ENCODE measurements around the gene EVC2. TPM values are rescaled to one million over a fixed set of nuclear protein-coding genes. Genes with fewer than 3 reads are reported as not detected.

Gene EVC2
- total RNA-seq, 1 donor from 2014 or later = 5.5 TPM

DNA sequence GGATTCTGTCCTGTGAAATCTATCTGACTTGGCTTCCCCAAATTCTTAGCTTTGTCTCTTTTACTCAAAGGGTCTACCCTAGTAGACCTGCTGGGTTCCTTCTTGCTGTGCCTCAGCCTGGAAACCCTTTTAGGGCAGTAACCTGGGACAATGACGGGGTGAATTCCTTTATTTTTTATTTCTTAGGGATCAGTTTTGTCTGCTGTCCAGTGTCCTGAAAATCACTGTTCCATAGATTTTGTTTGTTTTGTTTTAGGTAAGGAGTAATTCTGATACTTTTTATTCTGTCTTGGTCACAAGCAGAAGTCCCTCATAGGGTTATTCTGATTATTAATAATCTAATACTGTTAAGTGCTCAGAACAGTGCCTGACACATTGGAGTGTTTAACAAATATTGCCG, 118.9 kb downstream of the EVC2 start:
- Mint-ChIP-seq H3K4me1 (ENCODE audit: low read depth) (no peaks in the 10 kb centered on the region), H3K27me3 (ENCODE audit: low read depth) (no peaks in the 10 kb centered on the region), H3K36me3 (ENCODE audit: low read depth) (peaks cover 30% of the 10 kb centered on the region), H3K9me3 (ENCODE audit: low read depth) (peaks cover 12% of the 10 kb centered on the region), H3K27ac (ENCODE audit: unreplicated experiment) (no peak overlapping the region), H3K4me3 (ENCODE audit: unreplicated experiment) (no peak overlapping the region)
- no peak for DNase-seq (ENCODE audit: low spot score)
- TF ChIP-seq, protein P1, sequence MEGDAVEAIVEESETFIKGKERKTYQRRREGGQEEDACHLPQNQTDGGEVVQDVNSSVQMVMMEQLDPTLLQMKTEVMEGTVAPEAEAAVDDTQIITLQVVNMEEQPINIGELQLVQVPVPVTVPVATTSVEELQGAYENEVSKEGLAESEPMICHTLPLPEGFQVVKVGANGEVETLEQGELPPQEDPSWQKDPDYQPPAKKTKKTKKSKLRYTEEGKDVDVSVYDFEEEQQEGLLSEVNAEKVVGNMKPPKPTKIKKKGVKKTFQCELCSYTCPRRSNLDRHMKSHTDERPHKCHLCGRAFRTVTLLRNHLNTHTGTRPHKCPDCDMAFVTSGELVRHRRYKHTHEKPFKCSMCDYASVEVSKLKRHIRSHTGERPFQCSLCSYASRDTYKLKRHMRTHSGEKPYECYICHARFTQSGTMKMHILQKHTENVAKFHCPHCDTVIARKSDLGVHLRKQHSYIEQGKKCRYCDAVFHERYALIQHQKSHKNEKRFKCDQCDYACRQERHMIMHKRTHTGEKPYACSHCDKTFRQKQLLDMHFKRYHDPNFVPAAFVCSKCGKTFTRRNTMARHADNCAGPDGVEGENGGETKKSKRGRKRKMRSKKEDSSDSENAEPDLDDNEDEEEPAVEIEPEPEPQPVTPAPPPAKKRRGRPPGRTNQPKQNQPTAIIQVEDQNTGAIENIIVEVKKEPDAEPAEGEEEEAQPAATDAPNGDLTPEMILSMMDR (IDR thresholded peaks at IDR 0.05) = no peak

DNA sequence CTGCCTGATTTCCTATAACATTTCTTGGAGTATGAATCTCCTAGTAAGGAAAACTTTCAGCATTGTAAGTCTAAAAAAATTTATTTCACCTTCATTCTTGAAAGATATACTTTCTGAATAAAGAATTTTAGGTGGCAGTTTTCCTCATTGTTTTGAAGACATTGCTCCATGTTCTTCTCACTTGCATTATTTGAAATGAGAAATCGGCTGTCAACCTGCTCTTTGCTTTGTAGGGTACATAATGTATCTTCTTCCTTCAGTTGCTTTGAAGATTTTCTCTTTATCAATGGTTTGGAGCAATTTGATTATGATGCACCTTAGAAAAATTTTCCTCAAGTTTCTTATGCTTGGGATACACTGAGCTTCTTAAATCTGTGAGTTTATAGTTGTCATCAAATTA, 120.3 kb downstream of the EVC2 start:
- Mint-ChIP-seq H3K36me3 (ENCODE audit: low read depth) (peaks cover 29% of the 10 kb centered on the region), H3K9me3 (ENCODE audit: low read depth) (peaks cover 15% of the 10 kb centered on the region)
- no peak for DNase-seq (ENCODE audit: low spot score)

DNA sequence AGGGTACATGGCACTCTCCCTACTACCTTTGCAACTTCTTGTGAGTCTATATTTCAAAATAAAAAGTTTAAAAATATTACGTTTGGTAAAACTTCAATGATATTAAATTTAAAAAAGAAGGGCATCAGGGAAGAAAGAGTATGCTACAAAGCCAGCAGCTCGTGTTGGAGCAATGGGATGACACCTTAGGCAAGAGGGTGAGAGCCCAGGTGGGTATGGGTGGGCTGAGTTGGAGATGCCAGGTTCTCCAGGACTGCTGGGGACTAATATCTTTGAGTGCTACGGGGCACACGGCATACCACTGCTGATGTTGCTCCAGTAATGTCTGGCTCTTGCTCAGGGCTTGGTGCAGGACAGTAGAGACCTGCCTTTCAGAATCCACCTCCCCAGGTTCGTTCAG, 132.4 kb downstream of the EVC2 start:
- Mint-ChIP-seq H3K4me3 (ENCODE audit: unreplicated experiment) (no peak overlapping the region), H3K4me1 (ENCODE audit: low read depth) (no peaks in the 10 kb centered on the region)
- TF ChIP-seq, protein P1 (IDR thresholded peaks at IDR 0.05) = no peak

More for the DNA sequence above, 120.3 kb downstream of the EVC2 start:
- Mint-ChIP-seq H3K27me3 (ENCODE audit: low read depth) (no peaks in the 10 kb centered on the region), H3K27ac (ENCODE audit: unreplicated experiment) (no peak overlapping the region), H3K4me1 (ENCODE audit: low read depth) (no peaks in the 10 kb centered on the region), H3K4me3 (ENCODE audit: unreplicated experiment) (no peak overlapping the region)
- TF ChIP-seq, protein P1 (IDR thresholded peaks at IDR 0.05) = no peak

DNA sequence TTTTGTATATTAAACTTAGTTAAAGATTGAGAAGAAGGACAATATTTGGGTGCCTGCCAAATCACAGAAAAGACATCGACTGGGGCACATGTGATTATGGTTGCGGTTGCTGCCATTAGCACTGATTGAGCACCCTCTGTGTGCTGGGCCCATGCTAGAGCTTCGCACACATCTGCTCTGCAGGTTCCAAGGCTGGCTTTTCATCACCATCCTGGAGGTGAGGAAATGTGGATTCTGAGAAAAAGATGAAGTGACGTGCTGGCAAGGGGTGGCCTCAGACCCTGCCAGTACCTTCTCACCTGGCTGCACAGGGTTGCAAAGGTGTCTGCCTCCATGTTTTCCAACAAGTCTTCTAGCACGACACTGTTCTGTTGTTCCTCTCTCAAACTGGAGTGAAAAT, 134.0 kb downstream of the EVC2 start:
- H3K36me3 Mint-ChIP-seq (ENCODE audit: low read depth) = peaks cover 36% of the 10 kb centered on the region
- no peaks in the 10 kb centered on the region for H3K4me1 Mint-ChIP-seq (ENCODE audit: low read depth)
- no peak for DNase-seq (ENCODE audit: low spot score)
- H3K9me3 Mint-ChIP-seq (ENCODE audit: low read depth) = no peaks in the 10 kb centered on the region
- no peaks in the 10 kb centered on the region for H3K27me3 Mint-ChIP-seq (ENCODE audit: low read depth)
- no peak overlapping the region for H3K4me3 Mint-ChIP-seq (ENCODE audit: unreplicated experiment)
- no peak overlapping the region for H3K27ac Mint-ChIP-seq (ENCODE audit: unreplicated experiment)
- TF ChIP-seq, protein P1 (IDR thresholded peaks at IDR 0.05) = no peak

More for the DNA sequence above, 132.4 kb downstream of the EVC2 start:
- no peak for DNase-seq (ENCODE audit: low spot score)
- Mint-ChIP-seq H3K27me3 (ENCODE audit: low read depth) (no peaks in the 10 kb centered on the region), H3K36me3 (ENCODE audit: low read depth) (peaks cover 35% of the 10 kb centered on the region), H3K9me3 (ENCODE audit: low read depth) (peaks cover 4% of the 10 kb centered on the region), H3K27ac (ENCODE audit: unreplicated experiment) (no peak overlapping the region)

DNA sequence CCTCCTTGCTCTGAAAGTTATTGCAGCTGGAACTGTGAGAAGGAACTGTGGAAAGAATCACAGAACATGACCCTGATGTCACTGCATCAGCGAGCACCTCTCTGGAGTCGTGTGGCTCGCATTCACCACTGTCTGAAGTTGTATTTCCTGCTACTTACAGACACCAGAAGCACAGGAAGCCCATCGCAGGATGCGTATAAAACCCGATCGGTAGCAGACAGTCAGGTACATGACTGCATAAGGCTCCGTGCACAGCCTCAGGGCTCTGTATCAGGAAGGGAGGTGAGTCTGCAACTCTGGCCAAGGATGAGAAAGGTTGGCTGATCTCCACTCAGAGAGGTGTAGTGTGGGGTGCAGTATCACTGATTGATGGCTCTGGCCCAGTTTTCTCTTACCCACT, 134.4 kb downstream of the EVC2 start:
- Mint-ChIP-seq H3K36me3 (ENCODE audit: low read depth) (peaks cover 35% of the 10 kb centered on the region), H3K4me1 (ENCODE audit: low read depth) (no peaks in the 10 kb centered on the region), H3K27me3 (ENCODE audit: low read depth) (no peaks in the 10 kb centered on the region), H3K4me3 (ENCODE audit: unreplicated experiment) (no peak overlapping the region), H3K9me3 (ENCODE audit: low read depth) (no peaks in the 10 kb centered on the region), H3K27ac (ENCODE audit: unreplicated experiment) (no peak overlapping the region)
- DNase-seq (ENCODE audit: low spot score) = no peak
- TF ChIP-seq, protein P1 (IDR thresholded peaks at IDR 0.05) = no peak

Data from chondrocyte (in vitro differentiated cells).